OCI-LY1 (cell line): ENCODE measurements around the gene TRIM29.

Experiments used
- H2AFZ ChIP-seq: fragments of 200-600 bp; sonication (generic), shearing (Covaris generic); 2 replicates; pipeline ENCODE4 v1.6.0; 2014; ENCODE audit warnings: antibody characterized with exemption, mild to moderate bottlenecking, low read length
- H3F3A ChIP-seq: fragments of 200-600 bp; sonication (generic), shearing (Covaris generic); 2 replicates; pipeline ENCODE4 v1.6.0; 2014; ENCODE audit warnings: mild to moderate bottlenecking, antibody characterized with exemption, low read length, moderate library complexity; ENCODE audit not compliant: insufficient read depth
- H3K27ac ChIP-seq: fragments of 200-600 bp; sonication (generic); 2 replicates; pipeline ENCODE4 v1.5.1; 2014; ENCODE audit warnings: low read length, mixed run types, mild to moderate bottlenecking, low read depth; ENCODE audit not compliant: poor library complexity, severe bottlenecking
- H3K27me3 ChIP-seq: fragments of 200-600 bp; sonication (generic); 2 replicates; pipeline ENCODE4 v1.6.0; 2014; ENCODE audit warnings: antibody characterized with exemption, mild to moderate bottlenecking, low read length, moderate library complexity; ENCODE audit not compliant: insufficient read depth
- H3K36me3 ChIP-seq: fragments of 200-600 bp; sonication (generic); 2 replicates; pipeline ENCODE4 v1.6.1; 2014; ENCODE audit warnings: mild to moderate bottlenecking, antibody characterized with exemption, low read length, moderate library complexity, mixed read lengths; ENCODE audit not compliant: insufficient read depth
- H3K4me1 ChIP-seq: fragments of 200-600 bp; sonication (generic); 2 replicates; pipeline ENCODE4 v1.5.1; 2014; ENCODE audit warnings: mild to moderate bottlenecking, low read length, moderate library complexity; ENCODE audit not compliant: insufficient read depth, severe bottlenecking
- H3K4me2 ChIP-seq: fragments of 200-600 bp; sonication (generic), shearing (Covaris generic); 2 replicates; pipeline ENCODE4 v1.6.1; 2014; ENCODE audit warnings: low read length
- H3K4me3 ChIP-seq: fragments of 200-600 bp; sonication (generic); 2 replicates; pipeline ENCODE4 v1.5.1; 2014; ENCODE audit warnings: low read length, low read depth, mild to moderate bottlenecking, mixed read lengths; ENCODE audit not compliant: poor library complexity, severe bottlenecking
- H3K79me2 ChIP-seq: fragments of 200-600 bp; shearing (Covaris generic); 2 replicates; pipeline ENCODE4 v1.6.1; 2016; ENCODE audit warnings: mixed run types, low read length, mixed read lengths; ENCODE audit not compliant: insufficient read depth
- H3K9ac ChIP-seq: fragments of 200-600 bp; sonication (generic), shearing (Covaris generic); 2 replicates; pipeline ENCODE4 v1.6.1; 2014; ENCODE audit warnings: mild to moderate bottlenecking, low read length, mixed read lengths
- H3K9me2 ChIP-seq: fragments of 200-600 bp; sonication (generic), shearing (Covaris generic); 2 replicates; pipeline ENCODE4 v1.6.1; 2014; ENCODE audit warnings: low read depth, mild to moderate bottlenecking, low read length, mixed read lengths
- H3K9me3 ChIP-seq: fragments of 200-600 bp; shearing (Covaris generic); 2 replicates; pipeline ENCODE4 v1.6.1; 2014; ENCODE audit warnings: low read length, mixed read lengths
- H4K20me1 ChIP-seq: fragments of 200-600 bp; sonication (generic), shearing (Covaris generic); 2 replicates; pipeline ENCODE4 v1.6.0; 2016; ENCODE audit warnings: mild to moderate bottlenecking, low read length; ENCODE audit not compliant: insufficient read depth
- EZH2 ChIP-seq: fragments of 200-600 bp; sonication (generic), shearing (Covaris generic); IDR thresholded peaks from 2 replicates; pipeline ENCODE4 v1.8.0; 2017; ENCODE audit warnings: borderline replicate concordance, mixed run types, mild to moderate bottlenecking, antibody characterized with exemption, low read length, moderate library complexity, mixed read lengths
- TF ChIP-seq, protein P1 (sequence below): fragments of 200-600 bp; sonication (generic), shearing (Covaris generic); IDR thresholded peaks from 2 replicates; pipeline ENCODE4 v1.5.1; 2017; ENCODE audit warnings: mild to moderate bottlenecking, antibody characterized with exemption, low read length, moderate library complexity, mixed read lengths

TRIM29 gene

DNA sequence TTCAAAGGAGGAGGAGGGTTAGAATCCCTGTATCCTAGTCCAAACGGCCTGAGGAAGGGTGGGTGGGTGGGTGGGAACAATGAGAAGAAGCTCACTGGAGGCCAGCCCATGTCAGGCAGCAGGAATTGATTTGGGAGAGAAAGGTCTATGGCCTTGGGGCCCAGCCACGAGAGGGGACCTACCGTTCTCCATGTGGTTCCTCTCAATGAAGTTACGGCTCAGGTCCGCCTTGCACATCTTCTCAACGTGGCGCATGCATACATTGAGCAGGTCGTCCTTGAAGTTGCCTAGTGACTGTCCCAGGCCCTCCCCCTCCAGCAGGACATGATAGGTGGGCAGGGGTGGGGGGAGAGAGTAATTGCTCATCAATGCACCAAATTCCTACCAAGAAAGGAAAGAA is 12.4 kb downstream of the TRIM29 start:
- TF ChIP-seq, protein P1, sequence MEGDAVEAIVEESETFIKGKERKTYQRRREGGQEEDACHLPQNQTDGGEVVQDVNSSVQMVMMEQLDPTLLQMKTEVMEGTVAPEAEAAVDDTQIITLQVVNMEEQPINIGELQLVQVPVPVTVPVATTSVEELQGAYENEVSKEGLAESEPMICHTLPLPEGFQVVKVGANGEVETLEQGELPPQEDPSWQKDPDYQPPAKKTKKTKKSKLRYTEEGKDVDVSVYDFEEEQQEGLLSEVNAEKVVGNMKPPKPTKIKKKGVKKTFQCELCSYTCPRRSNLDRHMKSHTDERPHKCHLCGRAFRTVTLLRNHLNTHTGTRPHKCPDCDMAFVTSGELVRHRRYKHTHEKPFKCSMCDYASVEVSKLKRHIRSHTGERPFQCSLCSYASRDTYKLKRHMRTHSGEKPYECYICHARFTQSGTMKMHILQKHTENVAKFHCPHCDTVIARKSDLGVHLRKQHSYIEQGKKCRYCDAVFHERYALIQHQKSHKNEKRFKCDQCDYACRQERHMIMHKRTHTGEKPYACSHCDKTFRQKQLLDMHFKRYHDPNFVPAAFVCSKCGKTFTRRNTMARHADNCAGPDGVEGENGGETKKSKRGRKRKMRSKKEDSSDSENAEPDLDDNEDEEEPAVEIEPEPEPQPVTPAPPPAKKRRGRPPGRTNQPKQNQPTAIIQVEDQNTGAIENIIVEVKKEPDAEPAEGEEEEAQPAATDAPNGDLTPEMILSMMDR, result no peak
- no peak for TF ChIP-seq EZH2
- Histone ChIP-seq H3K27ac (no peak overlapping the region), H2AFZ (no peak overlapping the region), H3K4me1 (no peaks in the 10 kb centered on the region), H3K9me3 (no peaks in the 10 kb centered on the region), H3K4me2 (no peak overlapping the region), H4K20me1 (no peaks in the 10 kb centered on the region), H3K27me3 (no peaks in the 10 kb centered on the region), H3K4me3 (no peak overlapping the region), H3F3A (no peaks in the 10 kb centered on the region), H3K9ac (no peak overlapping the region), H3K79me2 (no peaks in the 10 kb centered on the region), H3K9me2 (no peaks in the 10 kb centered on the region), H3K36me3 (no peaks in the 10 kb centered on the region)

DNA sequence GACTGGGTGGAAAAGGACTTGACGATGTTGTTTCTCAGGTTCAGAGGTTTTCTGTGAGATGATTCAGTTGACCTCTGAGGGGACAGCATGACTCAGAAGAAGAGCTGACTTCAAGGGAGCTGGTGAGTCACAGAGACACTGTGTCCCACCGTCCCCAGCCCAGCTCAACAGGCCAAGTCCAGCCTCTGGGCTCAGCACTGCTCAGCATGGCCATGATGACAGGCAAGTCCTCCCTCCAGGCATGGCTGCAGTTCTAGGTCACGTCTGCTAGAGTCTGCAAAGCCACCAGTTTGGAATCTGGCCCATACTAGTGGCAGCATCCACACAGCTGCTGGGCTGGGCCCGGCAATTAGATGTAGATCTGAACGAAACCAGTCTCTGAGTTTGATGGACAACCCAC is 12.9 kb downstream of the TRIM29 start:
- no peaks in the 10 kb centered on the region for H3K27me3 ChIP-seq
- H3K4me1 ChIP-seq, result no peaks in the 10 kb centered on the region
- no peak overlapping the region for H2AFZ ChIP-seq
- H3K4me3 ChIP-seq, result no peak overlapping the region
- no peaks in the 10 kb centered on the region for H3K79me2 ChIP-seq
- H3K36me3 ChIP-seq, result no peaks in the 10 kb centered on the region
- no peaks in the 10 kb centered on the region for H4K20me1 ChIP-seq
- no peaks in the 10 kb centered on the region for H3K9me2 ChIP-seq
- no peaks in the 10 kb centered on the region for H3F3A ChIP-seq
- no peak overlapping the region for H3K27ac ChIP-seq
- no peaks in the 10 kb centered on the region for H3K9me3 ChIP-seq
- no peak for TF ChIP-seq EZH2
- TF ChIP-seq, protein P1, result no peak
- no peak overlapping the region for H3K9ac ChIP-seq
- H3K4me2 ChIP-seq, result no peak overlapping the region

DNA sequence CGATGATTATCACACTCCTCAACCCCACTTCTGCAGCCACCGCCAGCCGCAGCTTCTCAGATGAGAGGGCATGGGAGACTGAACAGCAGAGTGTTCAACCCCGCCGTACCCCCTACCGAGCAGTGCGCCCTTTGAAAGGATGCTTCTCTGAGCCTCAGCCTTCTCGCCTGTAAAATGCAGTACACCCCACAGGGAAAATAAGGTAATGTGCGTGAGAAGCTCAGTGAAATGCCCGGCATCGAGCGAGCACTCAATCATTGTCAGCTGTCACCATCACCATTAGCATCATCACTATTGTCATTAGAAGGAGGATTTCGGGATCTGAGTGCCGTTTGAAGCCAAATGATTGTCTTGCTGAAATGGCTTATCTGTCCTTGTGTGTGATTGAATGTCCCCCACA is 13.6 kb downstream of the TRIM29 start:
- Histone ChIP-seq H3K9me3 (no peaks in the 10 kb centered on the region), H3K36me3 (no peaks in the 10 kb centered on the region), H3K9ac (no peak overlapping the region), H4K20me1 (no peaks in the 10 kb centered on the region), H3F3A (no peaks in the 10 kb centered on the region), H3K27ac (no peak overlapping the region), H3K79me2 (no peaks in the 10 kb centered on the region), H3K4me2 (no peak overlapping the region), H2AFZ (no peak overlapping the region), H3K4me1 (no peaks in the 10 kb centered on the region), H3K9me2 (no peaks in the 10 kb centered on the region), H3K27me3 (no peaks in the 10 kb centered on the region), H3K4me3 (no peak overlapping the region)
- TF ChIP-seq, protein P1, result no peak
- no peak for TF ChIP-seq EZH2
